Trophoblast cell (in vitro differentiated cells and primary cell): ENCODE measurements around the gene PPP4C.

Experiments
- DNase-seq, 2 donors: peaks; one replicate each; pipeline ENCODE4 v3.0.0-alpha.2; 2016
- H2AFZ ChIP-seq: 2 replicates; pipeline ENCODE4 v1.6.1; 2013; ENCODE audit warnings: low read length, moderate library complexity, mild to moderate bottlenecking; ENCODE audit not compliant: insufficient read depth, poor library complexity
- H2AK5ac ChIP-seq: 2 replicates; pipeline ENCODE4 v1.6.1; 2013; ENCODE audit warnings: mild to moderate bottlenecking, low read length
- H2BK120ac ChIP-seq: 2 replicates; pipeline ENCODE4 v1.6.1; 2013; ENCODE audit warnings: low read length, mild to moderate bottlenecking, moderate library complexity; ENCODE audit not compliant: insufficient read depth, poor library complexity
- H2BK12ac ChIP-seq: 2 replicates; pipeline ENCODE4 v1.6.1; 2013; ENCODE audit warnings: mild to moderate bottlenecking, low read length, moderate library complexity
- H2BK5ac ChIP-seq: 2 replicates; pipeline ENCODE4 v1.6.1; 2013; ENCODE audit warnings: low read length, low read depth, moderate library complexity, mild to moderate bottlenecking; ENCODE audit not compliant: poor library complexity
- H3K14ac ChIP-seq: 2 replicates; pipeline ENCODE4 v1.6.1; 2013; ENCODE audit warnings: mild to moderate bottlenecking, low read length
- H3K18ac ChIP-seq: 2 replicates; pipeline ENCODE4 v1.6.1; 2013; ENCODE audit warnings: mild to moderate bottlenecking, low read length
- H3K23ac ChIP-seq: 2 replicates; pipeline ENCODE4 v1.6.1; 2013; ENCODE audit warnings: low read length
- H3K27ac ChIP-seq: 2 replicates; pipeline ENCODE4 v1.5.1; 2013; ENCODE audit warnings: low read depth, mild to moderate bottlenecking, inconsistent platforms, low read length, moderate library complexity
- H3K27me3 ChIP-seq: 2 replicates; pipeline ENCODE4 v1.6.1; 2013; ENCODE audit warnings: inconsistent platforms, mild to moderate bottlenecking, low read length, moderate library complexity; ENCODE audit not compliant: insufficient read depth
- H3K36me3 ChIP-seq, 2 experiments: 1 replicate in 1 of 2; 2 replicates in 1 of 2; pipeline ENCODE4 v1.6.1; 2013; ENCODE audit warnings: low read length in 2 of 2, mild to moderate bottlenecking in 2 of 2, moderate library complexity in 1 of 2; ENCODE audit not compliant: insufficient read depth in 2 of 2, control insufficient read depth in 1 of 2
- H3K4ac ChIP-seq: 2 replicates; pipeline ENCODE4 v1.6.1; 2013; ENCODE audit warnings: low read depth, mild to moderate bottlenecking, low read length, moderate library complexity
- H3K4me1 ChIP-seq, 2 experiments: 1 replicate in 1 of 2; 2 replicates in 1 of 2; pipeline ENCODE4 v1.6.1; 2013; ENCODE audit warnings: low read length in 2 of 2, mild to moderate bottlenecking in 2 of 2, moderate library complexity in 1 of 2; ENCODE audit not compliant: insufficient read depth in 2 of 2, control insufficient read depth in 1 of 2
- H3K4me2 ChIP-seq: 2 replicates; pipeline ENCODE4 v1.6.1; 2013; ENCODE audit warnings: inconsistent platforms, mild to moderate bottlenecking, low read length, moderate library complexity
- H3K4me3 ChIP-seq: 2 replicates; pipeline ENCODE4 v1.5.1; 2013; ENCODE audit warnings: mild to moderate bottlenecking, low read depth, low read length, inconsistent platforms
- H3K79me1 ChIP-seq: one replicate; pipeline ENCODE4 v1.6.1; 2013; ENCODE audit warnings: low read length
- H3K79me2 ChIP-seq: 2 replicates; pipeline ENCODE4 v1.6.1; 2013; ENCODE audit warnings: low read length, mild to moderate bottlenecking; ENCODE audit not compliant: control insufficient read depth, insufficient read depth, poor library complexity
- H3K9ac ChIP-seq: 2 replicates; pipeline ENCODE4 v1.6.1; 2013; ENCODE audit warnings: mild to moderate bottlenecking, low read length
- H3K9me3 ChIP-seq: 2 replicates; pipeline ENCODE4 v1.6.1; 2013; ENCODE audit warnings: low read depth, mild to moderate bottlenecking, control low read depth, inconsistent platforms, low read length; ENCODE audit not compliant: insufficient read depth
- H4K12ac ChIP-seq: 2 replicates; pipeline ENCODE4 v1.6.1; 2013; ENCODE audit warnings: low read depth, mild to moderate bottlenecking, low read length, moderate library complexity
- H4K8ac ChIP-seq: 2 replicates; pipeline ENCODE4 v1.6.1; 2013; ENCODE audit warnings: low read depth, mild to moderate bottlenecking, low read length, moderate library complexity
- H4K91ac ChIP-seq: one replicate; pipeline ENCODE4 v1.6.1; 2013; ENCODE audit warnings: low read depth, mild to moderate bottlenecking, low read length, moderate library complexity
- WGBS: extraction: QIAGEN DNeasy Blood & Tissue Kit; methylation state at CpG from one replicate; pipeline ENCODE4 v1.1.7; 2013; ENCODE audit warnings: missing lambda C conversion rate; ENCODE audit not compliant: insufficient read length, insufficient coverage; ENCODE audit errors: extremely low coverage; 5-methylcytosine and 5-hydroxymethylcytosine counted together

The PPP4C gene

DNA sequence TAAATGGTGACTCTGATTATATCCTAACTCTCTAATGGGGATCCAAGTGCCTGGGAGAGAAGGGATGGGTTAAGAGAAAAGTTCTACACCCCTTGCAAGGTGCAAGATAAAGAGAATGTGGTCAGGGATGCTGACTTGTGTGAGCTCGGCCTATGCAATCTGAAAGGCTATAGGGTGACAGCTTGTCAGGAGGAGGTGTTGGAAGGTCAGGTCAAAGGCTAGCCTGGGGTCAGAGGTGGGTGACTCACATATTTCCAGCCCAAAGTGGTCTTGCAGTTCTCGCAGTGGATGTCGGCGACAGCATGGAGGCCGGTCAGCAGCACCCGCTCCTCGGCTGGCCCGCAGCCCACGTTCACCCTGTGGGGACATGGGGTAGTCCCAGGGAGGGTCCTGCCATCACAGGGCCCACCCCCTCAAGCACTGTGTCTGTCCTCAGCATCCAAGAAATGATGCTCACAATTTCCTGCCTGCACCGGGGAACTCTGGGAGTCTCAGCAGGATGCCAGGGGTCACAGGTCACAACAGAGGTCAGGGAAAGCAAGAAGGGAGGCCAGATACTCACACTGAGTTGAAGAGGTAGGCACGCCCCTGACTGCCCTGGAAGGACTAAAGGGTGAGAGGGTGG is 18.9 kb downstream of the PPP4C start:
- no peak overlapping the region for H3K4me3 ChIP-seq
- H3K9me3 ChIP-seq: peaks cover 13% of the 10 kb centered on the region
- no peak overlapping the region for H3K4me2 ChIP-seq
- no peak overlapping the region for H4K12ac ChIP-seq
- peaks cover 33% of the 10 kb centered on the region for H3K79me1 ChIP-seq
- H3K4ac ChIP-seq: no peak overlapping the region
- H3K9ac ChIP-seq: no peak overlapping the region
- no peak overlapping the region for H3K23ac ChIP-seq
- no peak overlapping the region for H2BK5ac ChIP-seq
- H3K36me3 ChIP-seq: peaks cover 2 to 7% of the 10 kb centered on the region in 2 experiments
- no peak for DNase-seq
- no peak overlapping the region for H2BK12ac ChIP-seq
- H3K18ac ChIP-seq: no peak overlapping the region
- H3K27me3 ChIP-seq: no peaks in the 10 kb centered on the region
- H3K14ac ChIP-seq: no peak overlapping the region
- H3K79me2 ChIP-seq: peaks cover 12% of the 10 kb centered on the region
- H2AFZ ChIP-seq: no peak overlapping the region
- no peak overlapping the region for H3K27ac ChIP-seq
- peaks cover 34 to 41% of the 10 kb centered on the region in 2 experiments for H3K4me1 ChIP-seq
- H2AK5ac ChIP-seq: peak overlapping the region; percentile 96
- H4K8ac ChIP-seq: no peak overlapping the region
- no peak overlapping the region for H2BK120ac ChIP-seq
- no peak overlapping the region for H4K91ac ChIP-seq
- no CpG with 5 or more reads among the region's 11 CpGs for WGBS

DNA sequence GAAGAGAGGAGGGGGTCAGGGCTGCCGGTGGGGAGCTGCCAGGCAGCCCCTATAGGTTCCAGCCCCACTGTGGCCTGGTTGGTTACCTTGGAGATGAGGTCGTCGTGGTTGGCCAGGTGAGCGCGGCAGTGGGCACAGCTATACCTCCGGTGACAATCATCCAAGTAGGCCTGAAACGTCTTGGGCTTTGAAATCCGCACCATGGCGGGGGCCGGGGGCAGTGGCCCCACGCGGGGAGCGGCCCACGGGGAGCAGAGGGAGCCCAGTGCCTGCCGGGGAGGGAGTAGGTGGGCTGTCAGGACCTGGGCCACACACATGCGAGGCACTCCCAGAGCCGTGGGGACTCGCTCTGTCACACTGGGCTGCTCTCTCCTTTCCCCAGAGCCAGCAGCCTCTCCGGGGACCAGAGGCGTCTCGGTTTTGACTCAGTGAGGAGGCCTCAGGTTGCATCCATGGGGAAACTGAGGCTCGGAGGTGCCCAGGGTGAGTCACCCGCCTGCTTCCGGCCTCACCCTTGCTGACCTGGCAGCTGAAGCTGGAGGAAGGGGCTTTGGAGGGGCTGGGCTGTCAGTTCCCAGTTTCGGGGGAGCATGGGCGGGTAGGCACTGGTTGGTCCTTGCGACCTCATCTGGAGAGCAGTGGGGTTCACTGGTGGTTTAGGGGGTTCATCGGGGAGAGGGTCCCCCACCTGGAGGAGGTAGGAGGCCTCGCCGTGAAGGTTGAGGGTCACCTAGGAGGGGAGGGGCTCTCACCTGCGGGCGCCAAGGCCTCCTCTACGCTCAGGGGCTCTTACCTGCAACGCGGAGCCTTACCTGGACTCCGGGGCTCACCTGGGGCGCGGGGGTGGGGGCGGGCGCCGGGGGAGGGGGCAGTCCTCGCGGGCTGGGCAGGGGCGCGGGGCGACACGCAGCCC is 19.6 kb downstream of the PPP4C start:
- peak overlapping the region; percentile 97 for H3K18ac ChIP-seq
- no peaks in the 10 kb centered on the region for H3K27me3 ChIP-seq
- H3K79me2 ChIP-seq: peaks cover 12% of the 10 kb centered on the region
- H2BK120ac ChIP-seq: peak overlapping the region; percentile 68
- no CpG with 5 or more reads among the region's 47 CpGs for WGBS
- peak overlapping the region; percentile 73 for H2BK12ac ChIP-seq
- H3K4me1 ChIP-seq: peaks cover 29 to 36% of the 10 kb centered on the region in 2 experiments
- H3K9me3 ChIP-seq: peaks cover 13% of the 10 kb centered on the region
- H2BK5ac ChIP-seq: peak overlapping the region; percentile 36
- peak overlapping the region; percentile 43 for H2AFZ ChIP-seq
- peaks cover 2 to 7% of the 10 kb centered on the region in 2 experiments for H3K36me3 ChIP-seq
- H4K8ac ChIP-seq: peak overlapping the region; percentile 77
- peak overlapping the region; percentile 88 for H4K91ac ChIP-seq
- peak overlapping the region; percentile 30 for H3K4ac ChIP-seq
- H4K12ac ChIP-seq: peak overlapping the region; percentile 79
- H3K79me1 ChIP-seq: peaks cover 29% of the 10 kb centered on the region
- peak overlapping the region; percentile 40 for H3K27ac ChIP-seq
- H3K14ac ChIP-seq: peak overlapping the region; percentile 88
- peak overlapping the region; percentile 72 for H3K4me3 ChIP-seq
- H3K9ac ChIP-seq: peak overlapping the region; percentile 31
- H2AK5ac ChIP-seq: peak overlapping the region; percentile 96
- no peak overlapping the region for H3K23ac ChIP-seq
- DNase-seq: peak in 1 of 2 donors; percentile 29
- peak overlapping the region; percentile 71 for H3K4me2 ChIP-seq

DNA sequence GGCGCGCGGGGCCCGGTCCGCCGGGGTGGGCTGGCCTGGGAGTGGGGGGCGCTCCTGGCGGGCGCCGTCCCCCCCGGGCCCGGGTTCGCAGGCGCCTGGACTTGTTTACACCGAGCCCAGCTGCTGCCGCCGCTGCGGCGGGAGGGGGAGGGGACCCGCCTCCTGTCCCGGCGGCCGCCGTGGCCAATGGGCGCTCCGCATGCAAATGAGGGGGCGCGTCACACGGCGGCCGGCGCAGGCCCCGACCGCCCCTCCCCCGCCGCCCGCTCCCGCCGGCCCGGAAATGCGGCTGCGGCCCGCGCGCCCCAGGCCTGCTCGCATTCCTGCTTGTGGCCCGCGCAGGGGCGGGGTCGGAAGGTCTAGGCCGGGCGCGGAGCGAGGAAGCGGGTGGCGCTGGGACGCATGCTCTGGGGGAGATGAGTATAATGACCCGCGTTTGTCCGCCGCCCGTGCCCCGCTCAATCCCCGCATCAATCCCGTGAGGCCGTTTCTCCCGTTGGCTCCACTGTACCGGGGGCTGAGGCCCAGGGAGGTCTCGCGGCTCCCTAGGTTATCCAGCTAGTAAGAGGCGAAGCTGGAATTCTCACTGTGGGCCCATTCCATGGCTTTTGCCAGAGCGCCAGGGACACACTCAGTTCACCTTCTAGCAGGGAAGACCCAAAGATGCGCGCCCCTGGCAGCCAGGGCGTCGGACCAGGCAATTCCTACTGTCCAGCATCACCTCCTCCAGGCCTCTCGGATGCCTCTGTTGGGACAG is 20.5 kb downstream of the PPP4C start, which contains the start of gene YPEL3:
Gene YPEL3, minus strand, starts transcription at position 109 of the 757 bp plus-strand sequence. CDS start 731 bp downstream, outside the sequence.
- DNase-seq: peak; percentile 81 to 92
- no peak within 1 kb of the TSS for H3K23ac ChIP-seq
- peak within 1 kb of the TSS; percentile 80 for H4K12ac ChIP-seq
- H4K8ac ChIP-seq: peak within 1 kb of the TSS; percentile 77
- peak within 1 kb of the TSS; percentile 88 for H3K14ac ChIP-seq
- peaks cover 22% of the 10 kb centered on the region for H3K79me1 ChIP-seq
- peaks cover 13% of the 10 kb centered on the region for H3K9me3 ChIP-seq
- H3K79me2 ChIP-seq: peaks cover 10% of the 10 kb centered on the region
- H4K91ac ChIP-seq: peak within 1 kb of the TSS; percentile 88
- no CpG with 5 or more reads among the region's 77 CpGs for WGBS
- peaks cover 22 to 27% of the 10 kb centered on the region in 2 experiments for H3K4me1 ChIP-seq
- no peaks in the 10 kb centered on the region for H3K27me3 ChIP-seq
- H2AFZ ChIP-seq: peak within 1 kb of the TSS; percentile 86
- H3K9ac ChIP-seq: peak within 1 kb of the TSS; percentile 70
- H2BK12ac ChIP-seq: peak within 1 kb of the TSS; percentile 73
- peak within 1 kb of the TSS; percentile 72 for H3K4me3 ChIP-seq
- H3K4ac ChIP-seq: peak within 1 kb of the TSS; percentile 30
- peak within 1 kb of the TSS; percentile 71 for H3K4me2 ChIP-seq
- peak within 1 kb of the TSS; percentile 73 for H2BK5ac ChIP-seq
- H2BK120ac ChIP-seq: peak within 1 kb of the TSS; percentile 90
- H2AK5ac ChIP-seq: peak within 1 kb of the TSS; percentile 96
- peaks cover 2 to 7% of the 10 kb centered on the region in 2 experiments for H3K36me3 ChIP-seq
- H3K18ac ChIP-seq: peak within 1 kb of the TSS; percentile 97
- H3K27ac ChIP-seq: peak within 1 kb of the TSS; percentile 90
